SK-N-SH treated with all-trans-retinoic acid at 6 μM for 48 hours (cell line): Measurements from ENCODE around the gene DNM2.

ENCODE experiments used
- ARNTL ChIP-seq: fragments of 450-650 bp; formaldehyde crosslinking; IDR thresholded peaks from 2 replicates; pipeline ENCODE4 v1.5.0; 2020; ENCODE audit warnings: low read depth, mild to moderate bottlenecking, moderate library complexity, borderline replicate concordance
- BACH2 ChIP-seq: fragments of 250-450 bp; sonication (Bioruptor Pico); IDR thresholded peaks from 2 replicates; pipeline ENCODE4 v1.9.0; 2021; ENCODE audit warnings: mild to moderate bottlenecking, borderline replicate concordance
- CREB5 ChIP-seq: fragments of 250-450 bp; sonication (Bioruptor Pico); IDR thresholded peaks from 2 replicates; pipeline ENCODE4 v1.5.1; 2020; ENCODE audit warnings: low read depth, mild to moderate bottlenecking, moderate library complexity
- ISL1 ChIP-seq: fragments of 250-450 bp; sonication (Bioruptor Pico); IDR thresholded peaks from 2 replicates; pipeline ENCODE4 v2.1.2; 2022; ENCODE audit warnings: mild to moderate bottlenecking, moderate library complexity
- OSR1 ChIP-seq: fragments of 250-450 bp; sonication (Bioruptor Pico); IDR thresholded peaks from 2 replicates; pipeline ENCODE4 v1.8.0; 2022; ENCODE audit warnings: moderate library complexity, mild to moderate bottlenecking, inconsistent platforms
- RARB ChIP-seq: fragments of 250-450 bp; sonication (Bioruptor Pico); IDR thresholded peaks from 2 replicates; pipeline ENCODE4 v1.8.0; 2021; ENCODE audit warnings: mild to moderate bottlenecking, moderate library complexity
- SNAI2 ChIP-seq: fragments of 250-450 bp; sonication (Bioruptor Pico); IDR thresholded peaks from 2 replicates; pipeline ENCODE4 v1.5.0; 2020; ENCODE audit warnings: mild to moderate bottlenecking, moderate library complexity
- ZC3H10 ChIP-seq: fragments of 250-450 bp; sonication (Bioruptor Pico); IDR thresholded peaks from 2 replicates; pipeline ENCODE4 v1.5.1; 2021; ENCODE audit warnings: mild to moderate bottlenecking, moderate library complexity
- ZFP3 ChIP-seq: fragments of 250-450 bp; sonication (Bioruptor Pico); IDR thresholded peaks from 2 replicates; pipeline ENCODE4 v1.5.0; 2020; ENCODE audit warnings: mild to moderate bottlenecking, moderate library complexity
- ZNF565 ChIP-seq: fragments of 450-650 bp; formaldehyde crosslinking; conservative IDR thresholded peaks from 2 replicates; pipeline ENCODE4 v1.5.0; 2020; ENCODE audit warnings: low read depth, mild to moderate bottlenecking, moderate library complexity
- ZNF70 ChIP-seq: fragments of 450-650 bp; formaldehyde crosslinking; IDR thresholded peaks from 2 replicates; pipeline ENCODE4 v1.5.0; 2020; ENCODE audit warnings: mild to moderate bottlenecking, moderate library complexity
- TF ChIP-seq, protein P1 (sequence below): fragments of 250-450 bp; sonication (Bioruptor Pico); IDR thresholded peaks from 2 replicates; pipeline ENCODE4 v1.8.0; 2021; ENCODE audit warnings: low read depth, mild to moderate bottlenecking, moderate library complexity, borderline replicate concordance
- TF ChIP-seq, protein P2 (sequence below): fragments of 250-450 bp; sonication (Bioruptor Pico); IDR thresholded peaks from 2 replicates; pipeline ENCODE4 v1.5.1; 2021; ENCODE audit warnings: mild to moderate bottlenecking, moderate library complexity
- TF ChIP-seq, protein P3 (sequence below): fragments of 250-450 bp; sonication (Bioruptor Pico); IDR thresholded peaks from 2 replicates; pipeline ENCODE4 v1.8.0; 2020; ENCODE audit warnings: mild to moderate bottlenecking, moderate library complexity, borderline replicate concordance

DNA sequence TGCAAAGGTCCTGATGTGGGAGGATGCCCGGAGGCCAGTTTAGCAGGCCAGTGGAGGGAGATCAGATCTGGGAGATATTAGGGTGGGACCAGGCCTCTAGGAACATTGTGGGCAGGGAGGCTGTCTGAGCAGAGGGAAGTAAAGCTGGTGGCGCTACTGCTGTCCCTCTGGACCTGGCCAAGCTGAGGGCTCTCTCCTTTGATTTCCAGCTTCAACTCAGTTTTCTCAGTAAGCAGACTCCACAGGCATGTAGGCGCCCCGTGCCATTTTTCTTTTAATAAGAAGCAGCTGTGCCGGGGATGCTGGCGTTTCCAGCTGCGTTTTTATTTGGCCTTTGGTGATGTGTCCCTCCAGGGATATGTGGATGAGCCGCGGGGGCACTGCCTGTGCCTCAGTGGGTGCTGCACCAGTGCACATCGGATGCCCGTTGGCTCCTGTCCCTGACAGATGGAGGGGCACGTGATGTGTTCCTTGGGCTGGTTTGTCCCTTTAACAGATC is 6.7 kb downstream of the DNM2 start:
- TF ChIP-seq ISL1 (CRISPR knock-in tag) = no peak
- no peak for TF ChIP-seq ZFP3 (CRISPR knock-in tag)
- no peak for TF ChIP-seq SNAI2
- TF ChIP-seq OSR1 (CRISPR knock-in tag) = no peak
- TF ChIP-seq CREB5 = no peak
- TF ChIP-seq, protein P1, sequence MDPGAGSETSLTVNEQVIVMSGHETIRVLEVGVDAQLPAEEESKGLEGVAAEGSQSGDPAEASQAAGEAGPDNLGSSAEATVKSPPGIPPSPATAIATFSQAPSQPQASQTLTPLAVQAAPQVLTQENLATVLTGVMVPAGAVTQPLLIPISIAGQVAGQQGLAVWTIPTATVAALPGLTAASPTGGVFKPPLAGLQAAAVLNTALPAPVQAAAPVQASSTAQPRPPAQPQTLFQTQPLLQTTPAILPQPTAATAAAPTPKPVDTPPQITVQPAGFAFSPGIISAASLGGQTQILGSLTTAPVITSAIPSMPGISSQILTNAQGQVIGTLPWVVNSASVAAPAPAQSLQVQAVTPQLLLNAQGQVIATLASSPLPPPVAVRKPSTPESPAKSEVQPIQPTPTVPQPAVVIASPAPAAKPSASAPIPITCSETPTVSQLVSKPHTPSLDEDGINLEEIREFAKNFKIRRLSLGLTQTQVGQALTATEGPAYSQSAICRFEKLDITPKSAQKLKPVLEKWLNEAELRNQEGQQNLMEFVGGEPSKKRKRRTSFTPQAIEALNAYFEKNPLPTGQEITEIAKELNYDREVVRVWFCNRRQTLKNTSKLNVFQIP = no peak
- TF ChIP-seq, protein P2, sequence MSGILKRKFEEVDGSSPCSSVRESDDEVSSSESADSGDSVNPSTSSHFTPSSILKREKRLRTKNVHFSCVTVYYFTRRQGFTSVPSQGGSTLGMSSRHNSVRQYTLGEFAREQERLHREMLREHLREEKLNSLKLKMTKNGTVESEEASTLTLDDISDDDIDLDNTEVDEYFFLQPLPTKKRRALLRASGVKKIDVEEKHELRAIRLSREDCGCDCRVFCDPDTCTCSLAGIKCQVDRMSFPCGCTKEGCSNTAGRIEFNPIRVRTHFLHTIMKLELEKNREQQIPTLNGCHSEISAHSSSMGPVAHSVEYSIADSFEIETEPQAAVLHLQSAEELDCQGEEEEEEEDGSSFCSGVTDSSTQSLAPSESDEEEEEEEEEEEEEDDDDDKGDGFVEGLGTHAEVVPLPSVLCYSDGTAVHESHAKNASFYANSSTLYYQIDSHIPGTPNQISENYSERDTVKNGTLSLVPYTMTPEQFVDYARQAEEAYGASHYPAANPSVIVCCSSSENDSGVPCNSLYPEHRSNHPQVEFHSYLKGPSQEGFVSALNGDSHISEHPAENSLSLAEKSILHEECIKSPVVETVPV (CRISPR knock-in tag) = no peak
- TF ChIP-seq, protein P3, sequence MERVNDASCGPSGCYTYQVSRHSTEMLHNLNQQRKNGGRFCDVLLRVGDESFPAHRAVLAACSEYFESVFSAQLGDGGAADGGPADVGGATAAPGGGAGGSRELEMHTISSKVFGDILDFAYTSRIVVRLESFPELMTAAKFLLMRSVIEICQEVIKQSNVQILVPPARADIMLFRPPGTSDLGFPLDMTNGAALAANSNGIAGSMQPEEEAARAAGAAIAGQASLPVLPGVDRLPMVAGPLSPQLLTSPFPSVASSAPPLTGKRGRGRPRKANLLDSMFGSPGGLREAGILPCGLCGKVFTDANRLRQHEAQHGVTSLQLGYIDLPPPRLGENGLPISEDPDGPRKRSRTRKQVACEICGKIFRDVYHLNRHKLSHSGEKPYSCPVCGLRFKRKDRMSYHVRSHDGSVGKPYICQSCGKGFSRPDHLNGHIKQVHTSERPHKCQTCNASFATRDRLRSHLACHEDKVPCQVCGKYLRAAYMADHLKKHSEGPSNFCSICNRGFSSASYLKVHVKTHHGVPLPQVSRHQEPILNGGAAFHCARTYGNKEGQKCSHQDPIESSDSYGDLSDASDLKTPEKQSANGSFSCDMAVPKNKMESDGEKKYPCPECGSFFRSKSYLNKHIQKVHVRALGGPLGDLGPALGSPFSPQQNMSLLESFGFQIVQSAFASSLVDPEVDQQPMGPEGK = no peak
- peak; percentile 93 for TF ChIP-seq ZNF70 (CRISPR knock-in tag)
- TF ChIP-seq ZNF565 (CRISPR knock-in tag) = no peak
- TF ChIP-seq ZC3H10 (CRISPR knock-in tag) = no peak
- no peak for TF ChIP-seq ARNTL (CRISPR knock-in tag)
- TF ChIP-seq BACH2 (CRISPR knock-in tag) = no peak
- no peak for TF ChIP-seq RARB (CRISPR knock-in tag)
